Measurements from ENCODE around the gene LIF. TPM values are rescaled to one million over a fixed set of nuclear protein-coding genes. Genes with fewer than 3 reads are reported as not detected.

Gene LIF
- total RNA-seq, 4 donors from 2014 or later = 0.30 to 0.84 (median 0.72) TPM

- WGBS, 2 donors = 36 to 41% methylated on average over 5 of the region's 5 CpGs
- H3K27ac ChIP-seq = peak overlapping the region; percentile 64 to 86 (median 78)
- peaks cover 0 to 29% (median 23%) of the 10 kb centered on the region in 4 donors for H3K4me1 ChIP-seq
- DNase-seq (ENCODE audit: low spot score in 2 of 2) = peak in 1 of 2 donors; percentile 67
- no peaks in the 10 kb centered on the region for H3K36me3 ChIP-seq
- no peak for TF ChIP-seq POLR2A (IDR thresholded peaks at IDR 0.05)
- TF ChIP-seq, protein P1, sequence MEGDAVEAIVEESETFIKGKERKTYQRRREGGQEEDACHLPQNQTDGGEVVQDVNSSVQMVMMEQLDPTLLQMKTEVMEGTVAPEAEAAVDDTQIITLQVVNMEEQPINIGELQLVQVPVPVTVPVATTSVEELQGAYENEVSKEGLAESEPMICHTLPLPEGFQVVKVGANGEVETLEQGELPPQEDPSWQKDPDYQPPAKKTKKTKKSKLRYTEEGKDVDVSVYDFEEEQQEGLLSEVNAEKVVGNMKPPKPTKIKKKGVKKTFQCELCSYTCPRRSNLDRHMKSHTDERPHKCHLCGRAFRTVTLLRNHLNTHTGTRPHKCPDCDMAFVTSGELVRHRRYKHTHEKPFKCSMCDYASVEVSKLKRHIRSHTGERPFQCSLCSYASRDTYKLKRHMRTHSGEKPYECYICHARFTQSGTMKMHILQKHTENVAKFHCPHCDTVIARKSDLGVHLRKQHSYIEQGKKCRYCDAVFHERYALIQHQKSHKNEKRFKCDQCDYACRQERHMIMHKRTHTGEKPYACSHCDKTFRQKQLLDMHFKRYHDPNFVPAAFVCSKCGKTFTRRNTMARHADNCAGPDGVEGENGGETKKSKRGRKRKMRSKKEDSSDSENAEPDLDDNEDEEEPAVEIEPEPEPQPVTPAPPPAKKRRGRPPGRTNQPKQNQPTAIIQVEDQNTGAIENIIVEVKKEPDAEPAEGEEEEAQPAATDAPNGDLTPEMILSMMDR (IDR thresholded peaks at IDR 0.05) = no peak
- peak overlapping the region in 2 of 4 donors; percentile 8 to 22 for H3K4me3 ChIP-seq
- no peaks in the 10 kb centered on the region for H3K27me3 ChIP-seq
- no peaks in the 10 kb centered on the region for H3K9me3 ChIP-seq
Observed at GRCh38 chr22:30195245-30196140, 51.1 kb downstream of the LIF start.

GRCh38 chr22:30193031-30193775, 53.4 kb downstream of the LIF start:
- Histone ChIP-seq H3K4me3 (no peak overlapping the region), H3K27ac (no peak overlapping the region), H3K27me3 (no peaks in the 10 kb centered on the region), H3K4me1 (peaks cover 0 to 29% (median 23%) of the 10 kb centered on the region in 4 donors), H3K36me3 (no peaks in the 10 kb centered on the region), H3K9me3 (no peaks in the 10 kb centered on the region)
- DNase-seq (ENCODE audit: low spot score in 2 of 2) = no peak
- 85 to 91% methylated on average over 3 of the region's 3 CpGs for WGBS, 2 donors
- no peak for TF ChIP-seq POLR2A (IDR thresholded peaks at IDR 0.05)
- no peak for TF ChIP-seq EP300 (IDR thresholded peaks at IDR 0.05)
- TF ChIP-seq, protein P1 (IDR thresholded peaks at IDR 0.05) = no peak

- no peaks in the 10 kb centered on the region for H3K9me3 ChIP-seq
- peaks cover 0 to 24% (median 21%) of the 10 kb centered on the region in 4 donors for H3K4me1 ChIP-seq
- DNase-seq (ENCODE audit: low spot score in 2 of 2) = no peak
- no peaks in the 10 kb centered on the region for H3K36me3 ChIP-seq
- H3K4me3 ChIP-seq = no peak overlapping the region
- no peak for TF ChIP-seq POLR2A (IDR thresholded peaks at IDR 0.05)
- TF ChIP-seq, protein P1 (IDR thresholded peaks at IDR 0.05) = no peak
- no peak for TF ChIP-seq EP300 (IDR thresholded peaks at IDR 0.05)
- 86 to 96% methylated on average over 1 of the region's 1 CpG for WGBS, 2 donors
- H3K27me3 ChIP-seq = no peaks in the 10 kb centered on the region
- no peak overlapping the region for H3K27ac ChIP-seq
Observed at GRCh38 chr22:30192427-30192826, 54.1 kb downstream of the LIF start.

DNA sequence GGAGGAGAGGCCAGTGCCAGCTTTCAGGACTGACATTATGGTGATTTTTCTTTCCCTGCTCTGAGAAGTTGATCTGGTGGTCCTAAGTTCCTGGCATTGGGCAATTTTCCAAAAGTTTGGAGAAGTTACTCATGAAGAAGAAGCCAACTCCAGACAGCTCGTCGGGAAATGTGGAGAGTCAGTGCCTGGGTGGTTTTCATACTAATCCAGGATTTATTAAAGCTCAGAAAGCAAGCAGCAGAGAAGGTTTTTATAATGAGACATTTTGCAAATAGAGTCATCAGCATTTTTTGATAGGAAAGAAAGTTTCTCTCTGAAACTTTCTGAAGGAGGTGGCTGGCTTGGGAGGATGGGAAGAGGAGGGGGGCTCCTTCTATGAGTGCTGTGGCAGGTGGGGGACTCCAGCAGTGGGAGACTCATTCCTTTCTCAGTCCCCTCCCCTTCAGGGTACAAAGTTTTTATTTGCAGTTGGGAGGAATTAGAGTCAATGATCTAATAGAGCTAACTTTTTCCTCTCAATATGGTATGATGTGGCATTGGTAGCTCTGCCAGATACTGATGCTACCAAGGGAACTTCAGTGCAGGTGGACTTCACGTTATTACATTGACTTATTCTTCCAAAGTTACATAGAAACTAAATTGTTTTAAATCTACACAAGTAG, 55.4 kb downstream of the LIF start:
- no peak for DNase-seq (ENCODE audit: low spot score in 2 of 2)
- H3K9me3 ChIP-seq = no peaks in the 10 kb centered on the region
- no peak overlapping the region for H3K27ac ChIP-seq
- TF ChIP-seq EP300 (IDR thresholded peaks at IDR 0.05) (no peak), POLR2A (IDR thresholded peaks at IDR 0.05) (no peak)
- TF ChIP-seq, protein P1 (IDR thresholded peaks at IDR 0.05) = no peak
- no peaks in the 10 kb centered on the region for H3K36me3 ChIP-seq
- no peaks in the 10 kb centered on the region for H3K27me3 ChIP-seq
- no peak overlapping the region for H3K4me3 ChIP-seq
- WGBS, 2 donors = 65 to 79% methylated on average over 3 of the region's 3 CpGs
- peaks cover 0 to 11% (median 10%) of the 10 kb centered on the region in 4 donors for H3K4me1 ChIP-seq

Measured in tibial nerve (tissue), 4 donors.